Femur (tissue), 1 donor: ENCODE results near the gene SHANK2.
"Not testable (repeated sequence)": the region's sequence is repeated elsewhere in the genome, so short reads cannot be mapped to it uniquely, and the experiment has no call there.

Source experiments
- DNase-seq: peaks from one replicate; pipeline ENCODE4 v3.0.0-alpha.2; 2017

SHANK2 gene

DNA sequence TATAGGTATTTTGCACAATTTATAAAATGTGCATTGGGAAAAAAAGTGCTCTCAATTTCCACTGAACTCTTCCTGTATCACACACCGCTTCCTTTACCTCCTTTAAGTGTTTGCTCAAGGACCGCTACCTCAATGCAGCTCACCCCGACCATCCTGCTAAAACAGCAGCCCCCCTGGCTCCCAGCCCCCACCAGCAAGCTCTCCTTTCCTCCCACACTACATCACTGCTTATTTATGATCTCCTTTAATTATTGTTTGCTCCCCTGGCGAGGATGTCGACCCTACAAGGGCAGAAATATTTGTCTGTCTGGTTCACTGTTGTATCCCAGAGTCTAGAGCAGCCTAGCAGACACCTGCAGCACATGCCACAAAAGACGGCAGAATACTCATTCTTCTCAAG, 10.0 kb downstream of the SHANK2 start:
- DNase-seq: no peak

DNA sequence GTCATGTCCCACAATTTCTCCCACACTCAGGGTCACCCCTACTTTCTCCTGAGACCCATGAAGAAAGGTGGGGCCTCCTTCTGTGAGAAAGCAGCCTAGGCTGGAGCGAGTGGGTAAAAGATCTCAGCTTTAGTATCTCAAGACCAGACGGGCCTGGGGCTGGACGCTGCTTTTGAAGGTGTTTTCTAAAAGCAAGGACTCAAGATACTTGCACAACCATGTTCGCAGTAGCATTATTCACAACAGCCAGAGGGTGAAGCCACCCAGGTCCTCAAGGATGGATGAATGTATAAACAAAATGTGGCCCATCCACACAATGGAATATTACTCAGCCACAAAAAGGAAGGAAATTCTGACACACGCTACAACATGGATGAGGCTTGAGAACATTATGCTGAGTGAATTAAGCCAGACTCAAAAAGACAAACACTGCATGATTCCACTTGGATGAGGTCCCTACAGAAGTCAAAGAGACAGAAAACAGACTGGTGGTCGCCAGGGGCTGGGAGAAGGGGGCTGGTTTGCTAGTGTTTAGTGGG, 10.6 kb downstream of the SHANK2 start:
- DNase-seq: no peak

DNA sequence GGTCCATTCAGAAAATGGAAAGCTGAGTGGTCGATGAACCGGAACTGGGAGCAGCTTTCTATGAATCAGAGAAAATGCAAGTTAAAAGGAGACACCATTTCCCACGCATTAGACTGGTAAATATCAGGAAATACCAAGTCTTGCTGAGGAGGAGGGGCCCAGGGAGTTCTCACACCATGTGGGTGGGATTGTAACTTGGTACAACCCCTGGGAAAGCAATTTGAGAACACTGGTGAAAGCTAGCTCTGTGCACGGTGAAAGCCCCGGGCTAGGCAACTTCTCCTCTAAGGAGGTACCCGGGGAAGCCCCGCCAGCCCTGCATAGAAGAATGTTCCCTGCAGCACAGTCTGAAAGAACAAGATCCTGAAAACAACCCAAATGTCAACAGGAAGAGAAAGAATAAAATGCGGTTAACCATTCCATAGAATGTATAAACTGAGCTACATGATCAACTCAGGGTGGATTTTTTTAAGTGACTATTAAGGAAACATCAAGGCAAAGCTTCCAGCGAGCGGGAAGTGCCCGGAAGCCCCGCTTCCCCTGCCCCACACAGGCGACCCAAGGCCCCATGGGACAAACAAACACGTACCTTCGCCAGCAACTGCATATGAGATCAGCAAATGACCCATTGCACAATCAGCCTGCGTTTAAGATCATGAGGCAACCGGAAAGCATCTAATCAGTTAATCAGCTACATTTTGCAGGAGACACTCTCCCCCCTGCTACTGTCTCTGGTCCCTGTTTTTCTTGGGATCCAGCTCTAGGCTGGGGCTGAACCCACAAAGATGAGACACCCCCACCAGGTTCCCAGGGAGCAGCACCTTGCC, 11.3 kb downstream of the SHANK2 start:
- no peak for DNase-seq

DNA sequence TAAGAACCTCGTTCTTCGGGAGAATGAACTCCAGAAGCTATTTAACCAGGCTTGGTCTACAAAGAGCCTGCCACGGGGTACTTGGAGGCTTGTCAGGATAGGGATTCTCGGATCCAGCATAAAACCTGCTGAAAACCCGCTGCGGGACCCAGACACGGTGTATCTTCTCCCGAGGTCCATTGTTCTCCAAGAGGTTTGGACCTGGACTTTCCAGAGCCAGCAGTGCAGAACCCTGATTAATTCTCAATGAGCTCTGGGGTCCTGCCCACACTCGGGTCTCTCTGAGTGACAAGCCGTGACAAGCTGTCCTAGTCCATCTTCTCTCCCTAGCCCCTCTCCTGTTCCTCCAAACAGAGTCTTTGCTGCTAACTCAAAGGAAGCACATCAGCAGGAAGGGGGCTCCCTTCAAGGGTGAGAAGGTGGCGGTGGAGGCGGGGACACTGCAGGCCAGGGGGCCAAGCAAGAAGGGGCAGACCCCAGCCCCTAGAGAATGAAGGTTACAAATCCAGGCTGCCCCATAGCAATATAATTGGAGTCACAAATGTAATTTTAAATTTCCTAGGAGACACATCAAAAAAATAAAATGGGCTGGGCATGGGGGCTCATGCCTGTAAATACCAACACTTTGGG, 12.2 kb downstream of the SHANK2 start:
- DNase-seq: no peak

DNA sequence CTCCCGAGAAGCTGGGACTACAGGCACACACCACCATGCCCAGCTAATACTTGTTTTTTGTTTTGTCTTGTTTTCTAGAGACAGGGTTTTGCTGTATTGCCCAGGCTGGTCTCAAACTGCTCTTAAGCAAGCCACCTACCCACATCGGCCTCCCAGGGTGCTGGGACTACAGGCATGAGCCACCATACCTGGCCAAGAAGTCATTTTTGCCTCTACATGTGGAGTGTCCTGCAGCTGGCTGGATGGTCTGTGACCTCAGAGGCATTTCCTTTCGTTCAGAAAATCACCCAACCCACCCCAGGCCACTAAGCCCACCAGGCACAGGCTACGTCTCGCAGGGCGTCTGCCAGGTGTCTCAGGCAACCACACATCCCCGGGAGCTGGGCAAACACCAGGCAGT, 12.8 kb downstream of the SHANK2 start:
- DNase-seq: no peak

DNA sequence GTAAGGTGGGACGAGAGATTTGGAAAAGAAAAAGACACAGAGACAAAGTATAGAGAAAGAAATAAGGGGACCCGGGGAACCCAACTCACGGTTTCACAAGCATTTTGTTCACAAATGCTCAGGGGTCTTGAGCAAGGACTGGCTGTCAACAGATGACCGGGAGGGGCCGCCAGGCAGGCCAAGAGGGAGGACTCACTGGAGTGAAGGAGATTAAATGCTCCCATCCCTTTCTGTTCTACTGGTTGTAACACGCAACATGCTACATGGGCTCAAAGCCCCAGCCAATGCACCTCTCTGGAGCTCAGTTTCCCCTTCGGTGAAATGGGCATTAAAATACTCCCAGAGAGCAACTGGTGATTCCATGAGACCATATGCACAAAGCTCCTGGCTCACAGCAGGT, 13.4 kb downstream of the SHANK2 start:
- DNase-seq: no peak

DNA sequence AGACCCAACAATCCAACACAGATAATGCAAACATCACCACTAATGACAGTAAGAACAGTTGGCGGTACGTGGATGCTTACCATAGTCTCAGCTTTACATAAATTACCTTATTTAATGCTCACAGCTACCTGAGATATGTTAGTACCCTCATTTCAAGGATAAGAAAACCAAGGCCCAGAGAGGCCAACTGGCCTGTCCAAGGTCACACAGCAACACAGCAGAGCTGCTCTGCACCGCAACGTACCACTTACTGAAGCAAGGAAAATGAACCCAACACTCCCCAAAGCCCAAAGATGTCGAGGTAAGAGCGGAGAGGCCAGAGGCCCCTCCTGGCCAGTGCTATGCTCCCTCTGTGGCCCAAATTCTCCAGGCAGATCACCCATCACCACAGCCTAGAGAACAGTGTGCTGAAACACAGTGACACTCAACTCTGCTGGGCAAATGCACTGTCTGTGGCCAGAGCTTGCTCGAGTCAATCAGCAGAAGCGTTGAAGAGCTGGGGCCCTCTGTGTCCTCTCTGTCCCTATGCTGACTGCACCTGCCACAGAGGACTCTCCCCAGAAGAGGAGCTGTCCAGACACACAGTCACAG, 14.0 kb downstream of the SHANK2 start:
- DNase-seq: no peak

DNA sequence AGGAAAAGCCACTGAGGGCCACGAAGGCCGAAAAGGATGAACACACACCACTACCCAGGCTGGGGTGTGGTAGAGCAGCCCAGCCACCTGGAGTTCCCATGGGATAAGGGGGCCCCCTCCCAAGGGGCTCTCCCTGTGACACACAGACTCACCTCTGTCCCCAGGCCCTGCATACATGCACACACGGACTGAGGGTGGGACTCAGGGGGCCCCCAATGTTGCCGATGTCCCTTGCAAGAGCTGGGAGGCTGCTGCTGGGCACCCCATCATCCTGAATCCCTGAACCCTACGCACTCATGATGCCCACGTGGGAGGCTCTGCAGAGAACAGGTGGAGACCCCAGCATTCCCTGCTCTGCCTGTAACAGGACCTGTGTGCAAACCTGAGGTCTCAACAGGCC, 14.5 kb downstream of the SHANK2 start:
- no peak for DNase-seq

DNA sequence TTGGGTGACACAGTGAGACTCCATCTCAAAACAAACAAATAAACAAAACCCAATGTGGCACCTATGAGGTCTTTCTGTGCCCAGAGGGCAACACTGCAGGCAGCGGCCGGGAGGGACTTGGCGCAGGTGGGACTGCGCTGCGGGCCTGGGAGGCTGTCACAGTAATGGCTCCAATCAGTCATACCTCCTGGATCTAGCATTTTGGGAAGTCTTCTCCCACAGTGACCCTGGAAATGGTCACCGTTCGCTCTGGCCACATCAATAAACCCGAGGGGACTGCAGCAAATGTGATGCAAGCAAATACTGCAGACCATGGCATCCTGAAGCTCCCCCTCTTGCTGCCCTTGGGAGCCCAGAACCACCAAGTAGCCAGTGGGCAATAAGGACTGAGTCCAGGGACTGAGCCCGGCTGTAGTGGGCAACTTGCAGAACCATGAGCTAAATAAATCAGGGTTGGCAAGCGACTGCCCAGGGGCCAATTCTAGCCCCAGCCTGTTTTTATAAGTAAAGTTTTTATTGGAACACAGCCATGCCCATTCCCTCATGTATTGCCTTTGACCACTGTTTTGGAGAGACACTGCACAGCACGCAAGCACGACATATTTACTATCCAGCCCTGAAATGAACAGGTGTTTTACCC, 15.4 kb downstream of the SHANK2 start:
- no peak for DNase-seq

DNA sequence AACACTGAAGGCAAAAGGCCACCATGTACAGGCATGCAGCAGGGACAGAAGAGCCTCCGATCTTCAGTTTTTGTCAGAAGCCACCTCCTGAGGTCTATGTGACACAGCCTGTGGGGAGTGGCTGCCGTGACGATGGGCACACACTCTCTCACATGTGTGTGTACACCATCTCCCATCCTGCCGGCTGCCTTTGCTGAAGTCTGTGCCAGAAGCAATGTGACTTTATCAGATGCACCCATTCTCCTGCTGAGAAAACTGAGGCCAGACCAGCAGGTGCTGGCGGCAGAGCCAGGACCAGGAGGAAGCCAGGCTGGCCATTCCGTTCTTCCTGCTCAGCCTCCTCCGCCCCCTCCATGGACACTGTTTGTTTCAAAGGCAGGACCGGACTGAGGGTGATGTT, 16.7 kb downstream of the SHANK2 start:
- no peak for DNase-seq

DNA sequence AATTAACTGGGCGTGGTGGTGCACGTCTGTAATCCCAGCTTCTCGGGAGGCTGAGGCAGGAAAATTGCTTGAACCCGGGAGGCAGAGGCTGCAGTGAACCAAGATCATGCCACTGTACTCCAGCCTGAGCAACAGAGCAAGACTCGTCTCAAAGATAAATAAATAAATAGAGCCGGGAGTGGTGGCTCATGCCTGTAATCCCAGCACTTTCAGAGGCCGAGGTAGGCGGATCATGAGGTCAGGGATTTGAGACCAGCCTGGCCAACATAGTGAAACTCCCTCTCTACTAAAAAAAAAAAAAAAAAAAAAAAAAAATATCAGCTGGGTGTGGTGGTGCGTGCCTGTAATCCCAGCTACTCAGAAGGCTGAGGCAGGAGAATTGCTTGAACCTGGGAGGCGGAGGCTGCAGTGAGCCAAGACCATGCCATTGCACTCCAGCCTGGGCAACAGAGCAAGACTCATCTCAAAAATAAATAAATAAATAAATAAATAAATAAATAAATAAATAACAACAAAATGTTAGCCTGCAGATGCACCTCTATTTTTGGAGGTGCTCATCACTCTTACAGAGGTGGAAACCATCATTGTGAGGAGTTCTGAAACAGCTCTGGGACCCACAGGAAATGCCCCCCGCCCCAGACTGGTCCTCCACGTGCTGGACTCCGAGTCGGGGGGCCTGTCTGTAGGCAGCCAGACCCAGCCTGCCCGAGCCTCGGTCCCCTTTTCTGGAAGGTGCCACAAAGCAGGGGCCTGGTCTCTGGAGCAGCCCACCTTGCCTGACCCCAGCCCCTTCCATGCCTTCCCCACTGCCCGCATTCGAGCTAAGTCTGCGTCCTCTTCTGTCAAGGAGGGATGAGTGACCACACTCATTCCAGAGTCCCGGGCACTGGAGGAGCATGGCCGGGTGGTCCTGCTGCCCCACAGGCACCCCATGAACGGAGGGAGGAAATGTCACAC, 18.2 kb downstream of the SHANK2 start:
- not testable (repeated sequence) for DNase-seq

DNA sequence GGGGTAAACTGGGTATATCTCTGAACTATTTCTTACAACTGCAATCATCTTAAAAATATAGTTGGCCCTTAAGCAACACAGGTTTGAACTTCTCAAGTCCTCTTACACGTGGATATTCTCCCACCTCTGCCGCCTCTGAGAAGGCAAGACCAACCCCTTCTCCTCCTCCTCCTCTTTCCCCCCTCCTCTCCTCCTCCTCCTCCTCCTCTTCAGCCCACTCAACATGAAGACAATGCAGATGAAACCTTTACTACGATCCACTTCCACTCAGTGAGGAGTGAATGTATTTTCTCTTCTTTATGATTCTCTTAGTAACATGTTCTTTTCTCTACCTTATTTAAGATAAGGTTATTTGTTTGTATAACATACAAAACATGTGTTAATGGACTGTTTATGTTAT, 20.0 kb downstream of the SHANK2 start:
- no peak for DNase-seq

DNA sequence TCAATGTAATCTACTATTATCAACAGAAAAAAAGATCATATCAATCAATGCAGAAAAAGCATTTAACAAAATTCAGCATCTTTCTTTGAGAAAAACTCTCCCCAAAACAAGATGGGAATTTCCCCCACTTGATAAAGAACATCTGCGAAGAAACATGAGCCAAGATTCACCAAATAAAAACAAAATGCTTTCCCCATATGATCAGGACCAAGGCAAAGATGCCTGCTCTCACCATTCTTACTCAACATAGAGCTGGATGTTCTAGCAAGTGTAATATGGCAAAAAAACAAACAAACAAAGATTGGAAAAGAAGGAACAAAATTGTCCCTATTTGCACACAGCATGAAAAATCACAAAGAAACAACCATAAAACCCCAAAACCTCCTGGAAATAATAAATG, 23.4 kb downstream of the SHANK2 start:
- DNase-seq: no peak

DNA sequence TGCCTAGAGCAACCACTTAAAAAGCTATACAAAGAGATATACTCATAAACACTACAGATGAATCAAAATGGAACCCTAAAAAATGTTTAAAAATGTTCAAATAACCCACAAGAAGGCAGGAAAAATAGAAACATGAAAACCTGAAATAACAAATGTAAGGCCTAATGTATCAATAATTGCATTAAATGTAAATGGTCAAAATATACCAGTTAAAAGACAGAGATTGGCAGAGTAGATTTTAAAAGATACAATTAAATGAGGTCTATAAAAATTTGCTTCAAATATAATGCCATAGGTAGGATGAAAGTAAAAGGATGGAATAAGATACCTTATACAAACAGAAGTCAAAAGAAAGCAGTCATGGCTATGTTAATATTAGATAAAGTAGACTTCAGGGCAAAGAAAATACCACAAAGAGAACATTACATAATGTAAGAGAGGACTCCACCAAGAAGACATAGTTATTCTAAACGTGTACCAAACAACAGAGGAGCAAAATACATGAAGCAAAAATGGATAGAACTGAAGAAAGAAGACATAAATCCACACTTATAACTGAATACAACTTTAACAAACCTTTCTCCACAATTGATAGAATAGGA, 25.2 kb downstream of the SHANK2 start:
- no peak for DNase-seq

DNA sequence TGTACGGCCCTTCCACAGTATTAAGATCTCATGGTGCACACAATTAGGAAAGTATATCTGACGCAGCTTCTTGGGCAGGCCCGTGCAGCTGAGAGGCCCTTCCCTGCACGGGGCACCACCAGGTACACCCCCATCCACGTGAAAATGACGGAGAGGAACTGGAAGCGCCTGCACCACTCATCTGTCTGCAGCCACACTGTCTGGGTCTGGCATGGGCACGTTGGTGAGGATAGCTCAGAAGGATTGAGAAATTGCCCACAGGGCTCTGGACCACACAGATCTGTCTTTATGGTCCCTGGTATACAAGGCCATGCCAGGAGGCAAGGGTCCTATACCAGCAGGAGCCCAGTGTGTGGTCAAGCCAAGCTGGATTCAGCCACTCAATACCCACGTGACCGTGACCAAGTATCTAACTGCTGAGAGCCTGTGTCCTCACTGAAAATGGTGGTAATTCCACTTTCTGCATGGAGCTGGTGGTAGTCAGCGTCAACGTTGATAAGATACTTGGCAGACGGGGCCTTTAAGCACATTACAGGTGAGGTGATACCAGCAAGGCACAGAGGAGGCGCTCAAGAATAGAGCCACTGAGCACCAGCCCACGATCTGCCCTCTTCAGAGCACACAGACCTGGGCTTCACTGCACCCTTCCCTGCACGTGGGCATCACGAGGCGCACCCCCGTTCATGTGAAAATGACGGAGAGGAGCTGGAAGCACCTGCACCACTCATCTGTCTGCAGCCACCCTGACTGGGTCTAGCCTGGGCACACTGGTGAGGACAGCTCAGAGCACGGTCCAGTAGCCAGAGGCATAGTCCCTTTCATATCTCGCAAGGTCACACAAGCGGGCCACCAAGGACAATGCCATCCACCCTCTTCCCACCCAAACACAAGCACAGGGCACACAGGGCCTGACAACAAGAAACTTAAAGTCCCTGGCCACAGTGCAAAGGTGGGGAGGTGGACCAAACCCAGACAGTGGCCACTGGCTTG, 28.4 kb downstream of the SHANK2 start:
- DNase-seq: peak; percentile 10

DNA sequence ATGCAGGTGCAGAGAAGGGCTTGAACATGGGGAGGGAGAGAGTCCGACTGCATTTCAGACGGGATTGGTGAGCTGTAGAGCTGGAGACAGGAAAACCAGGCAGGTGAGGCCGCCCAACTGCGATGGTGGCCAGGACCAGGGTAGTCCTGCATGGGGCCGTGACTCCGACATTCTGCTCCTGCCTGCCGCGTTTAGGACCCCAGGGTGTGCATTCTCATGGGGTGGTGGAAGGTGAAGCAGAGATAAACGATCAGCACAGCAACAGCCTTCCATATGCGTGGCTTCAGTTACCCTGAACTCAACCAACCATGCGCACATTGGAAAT, 29.3 kb downstream of the SHANK2 start:
- DNase-seq: peak; percentile 4

DNA sequence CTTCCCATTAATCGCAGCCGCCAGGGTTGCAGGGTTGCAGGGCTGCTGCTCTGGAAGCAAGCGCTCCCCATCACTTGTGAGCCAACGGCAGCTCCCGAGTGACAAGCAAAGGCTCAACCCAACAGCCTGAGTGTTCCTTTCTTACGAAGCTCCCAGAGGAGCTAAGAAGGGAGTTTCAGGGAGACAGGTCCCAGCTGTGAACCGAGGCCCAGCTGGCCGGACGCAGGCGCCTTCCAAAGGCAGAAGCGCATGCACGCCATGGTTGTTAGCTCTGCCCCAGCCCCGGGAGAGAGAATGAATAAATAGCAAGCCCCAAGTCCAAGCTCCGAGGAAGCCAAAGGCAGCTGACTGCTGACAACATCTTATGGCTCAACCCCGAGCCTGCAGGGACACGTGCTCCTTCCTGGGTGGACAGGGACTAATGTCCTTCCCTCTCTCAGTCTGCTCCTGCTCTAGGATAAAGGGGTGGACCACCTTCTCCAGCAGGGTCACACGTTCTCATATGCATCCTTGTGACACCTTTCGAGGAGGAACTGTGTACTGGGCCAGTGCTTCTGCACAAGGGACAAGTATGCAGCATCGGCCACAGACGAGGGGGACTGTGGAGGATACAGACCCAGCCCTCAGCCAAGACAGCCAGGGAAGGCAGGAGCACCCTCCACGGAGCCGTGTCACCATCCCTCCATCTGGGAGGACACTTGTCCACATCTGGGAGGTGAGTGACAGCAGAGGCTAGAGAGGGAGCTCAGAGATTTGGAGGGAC, 29.9 kb downstream of the SHANK2 start:
- peak; percentile 4 for DNase-seq

DNA sequence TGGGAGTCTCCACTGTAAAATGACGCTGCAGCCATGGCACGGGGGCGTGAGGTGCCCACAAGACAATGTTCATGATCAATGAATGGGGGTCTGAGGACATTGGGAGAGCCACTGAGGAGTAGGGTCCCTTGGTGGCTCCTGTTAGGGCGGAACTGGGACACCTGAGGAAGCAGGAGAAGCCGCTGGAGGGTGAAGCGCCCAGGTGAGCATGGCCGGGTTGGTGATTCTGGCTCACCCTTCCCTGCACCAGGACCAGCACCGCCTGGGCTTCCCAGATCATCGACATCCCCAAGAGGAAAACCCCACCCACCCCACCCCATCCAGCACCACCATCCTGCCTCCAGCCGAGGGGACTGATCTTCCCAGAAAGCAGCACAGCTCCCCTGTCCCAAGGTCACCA, 30.6 kb downstream of the SHANK2 start:
- DNase-seq: no peak

DNA sequence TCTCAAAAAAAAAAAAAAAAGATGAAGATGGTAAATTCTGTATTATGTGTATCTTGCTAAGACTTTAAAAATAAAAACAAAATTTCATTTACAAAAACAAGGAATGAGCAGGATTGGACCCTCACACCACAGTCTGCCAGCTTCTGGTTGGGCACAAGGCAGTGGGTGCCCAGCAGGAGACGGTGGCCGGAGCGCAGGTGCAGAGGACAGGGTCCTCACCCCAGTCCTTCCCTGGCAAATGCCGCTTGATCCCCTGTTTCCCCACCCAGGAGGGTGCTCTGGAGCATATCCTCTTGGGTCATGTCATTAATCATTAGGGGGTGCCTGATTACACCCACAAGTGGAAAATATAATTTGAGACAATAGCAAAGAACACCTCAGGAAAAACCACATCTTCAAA, 31.2 kb downstream of the SHANK2 start:
- DNase-seq: no peak
